ENCODE measurements around the gene TNFAIP8L3.
"Not testable (repeated sequence)": the region's sequence is repeated elsewhere in the genome, so short reads cannot be mapped to it uniquely, and the experiment has no call there.

The TNFAIP8L3 gene

DNA sequence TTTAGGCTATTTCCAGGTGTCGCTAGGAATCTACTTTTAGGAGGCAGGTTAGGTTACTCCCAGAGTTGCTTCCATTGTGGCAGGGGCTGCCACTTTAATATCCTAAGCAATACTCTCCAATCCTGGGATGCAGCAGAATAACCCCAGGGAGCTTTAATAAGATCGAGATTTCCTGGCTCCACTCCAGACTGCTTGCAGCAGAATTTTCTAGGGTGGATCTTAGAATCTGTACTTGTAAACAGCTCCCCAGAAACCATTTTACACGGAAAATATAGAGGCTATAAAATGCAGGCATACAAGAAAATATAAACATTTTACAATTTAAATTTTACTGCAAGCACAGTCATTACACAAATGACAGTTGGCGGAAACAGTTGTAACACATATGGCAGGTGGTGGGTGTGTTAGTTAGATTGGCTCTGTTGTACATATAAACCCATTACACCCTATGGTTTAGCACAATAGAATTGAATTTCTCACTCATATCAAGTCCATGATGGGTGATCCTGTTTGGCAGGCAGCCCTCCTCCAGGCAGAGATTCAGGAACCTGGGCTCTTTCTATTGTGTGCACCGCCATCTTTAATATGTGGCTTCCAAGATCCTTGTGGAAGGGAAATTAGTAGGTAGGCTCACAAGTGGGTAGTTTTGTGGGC, 35.0 kb upstream of the TNFAIP8L3 start:
- no peaks in the 10 kb centered on the region for H3K9me3 ChIP-seq (replicated peaks; ENCODE audit: insufficient read depth, low read length)
- H3F3A ChIP-seq (ENCODE audit: insufficient read depth, low read length) = no peaks in the 10 kb centered on the region
- H4K20me1 ChIP-seq (ENCODE audit: insufficient read depth, low read length) = no peaks in the 10 kb centered on the region
- H3K27ac ChIP-seq (ENCODE audit: low read length) = no peak overlapping the region
- 0 out of 2 replicates have a peak, but pooled peaks cover 4% of the 10 kb centered on the region for H3K4me1 ChIP-seq (ENCODE audit: low read length)
- no peaks in the 10 kb centered on the region for H3K27me3 ChIP-seq (replicated peaks; ENCODE audit: insufficient read depth, low read length)
- H3K36me3 ChIP-seq (replicated peaks; ENCODE audit: insufficient read depth, low read length) = no peaks in the 10 kb centered on the region
- no peak overlapping the region for H3K4me2 ChIP-seq (ENCODE audit: low read depth, low read length)
- H2AFZ ChIP-seq (ENCODE audit: low read length) = no peak overlapping the region
- no peaks in the 10 kb centered on the region for H3K9me2 ChIP-seq (replicated peaks; ENCODE audit: insufficient read depth, low read length)
- H3K79me2 ChIP-seq (ENCODE audit: low read length) = no peaks in the 10 kb centered on the region
- DNase-seq = no peak
- TF ChIP-seq EZH2 (optimal IDR thresholded peaks at IDR 0.05; ENCODE audit: low read depth, low read length) = no peak
- TF ChIP-seq, protein P1, sequence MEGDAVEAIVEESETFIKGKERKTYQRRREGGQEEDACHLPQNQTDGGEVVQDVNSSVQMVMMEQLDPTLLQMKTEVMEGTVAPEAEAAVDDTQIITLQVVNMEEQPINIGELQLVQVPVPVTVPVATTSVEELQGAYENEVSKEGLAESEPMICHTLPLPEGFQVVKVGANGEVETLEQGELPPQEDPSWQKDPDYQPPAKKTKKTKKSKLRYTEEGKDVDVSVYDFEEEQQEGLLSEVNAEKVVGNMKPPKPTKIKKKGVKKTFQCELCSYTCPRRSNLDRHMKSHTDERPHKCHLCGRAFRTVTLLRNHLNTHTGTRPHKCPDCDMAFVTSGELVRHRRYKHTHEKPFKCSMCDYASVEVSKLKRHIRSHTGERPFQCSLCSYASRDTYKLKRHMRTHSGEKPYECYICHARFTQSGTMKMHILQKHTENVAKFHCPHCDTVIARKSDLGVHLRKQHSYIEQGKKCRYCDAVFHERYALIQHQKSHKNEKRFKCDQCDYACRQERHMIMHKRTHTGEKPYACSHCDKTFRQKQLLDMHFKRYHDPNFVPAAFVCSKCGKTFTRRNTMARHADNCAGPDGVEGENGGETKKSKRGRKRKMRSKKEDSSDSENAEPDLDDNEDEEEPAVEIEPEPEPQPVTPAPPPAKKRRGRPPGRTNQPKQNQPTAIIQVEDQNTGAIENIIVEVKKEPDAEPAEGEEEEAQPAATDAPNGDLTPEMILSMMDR (IDR thresholded peaks at IDR 0.05; ENCODE audit: low read length) = no peak
- no peak for TF ChIP-seq EZH2phosphoT487 (IDR thresholded peaks at IDR 0.05; ENCODE audit: low read length)
- H3K4me3 ChIP-seq (ENCODE audit: low read length) = no peak overlapping the region
- H3K9ac ChIP-seq (ENCODE audit: low read length) = no peak overlapping the region

- Histone ChIP-seq H3K79me2 (ENCODE audit: low read length) (no peaks in the 10 kb centered on the region), H3K4me1 (ENCODE audit: low read length) (0 out of 2 replicates have a peak, but pooled peaks cover 4% of the 10 kb centered on the region), H3K9me3 (replicated peaks; ENCODE audit: insufficient read depth, low read length) (no peaks in the 10 kb centered on the region), H3K27me3 (replicated peaks; ENCODE audit: insufficient read depth, low read length) (no peaks in the 10 kb centered on the region), H3K9ac (ENCODE audit: low read length) (no peak overlapping the region), H2AFZ (ENCODE audit: low read length) (no peak overlapping the region), H4K20me1 (ENCODE audit: insufficient read depth, low read length) (no peaks in the 10 kb centered on the region), H3K27ac (ENCODE audit: low read length) (no peak overlapping the region), H3F3A (ENCODE audit: insufficient read depth, low read length) (no peaks in the 10 kb centered on the region), H3K4me3 (ENCODE audit: low read length) (no peak overlapping the region), H3K36me3 (replicated peaks; ENCODE audit: insufficient read depth, low read length) (no peaks in the 10 kb centered on the region), H3K9me2 (replicated peaks; ENCODE audit: insufficient read depth, low read length) (no peaks in the 10 kb centered on the region), H3K4me2 (ENCODE audit: low read depth, low read length) (no peak overlapping the region)
- DNase-seq = no peak
- TF ChIP-seq EZH2 (optimal IDR thresholded peaks at IDR 0.05; ENCODE audit: low read depth, low read length) = no peak
- no peak for TF ChIP-seq EZH2phosphoT487 (IDR thresholded peaks at IDR 0.05; ENCODE audit: low read length)
- TF ChIP-seq, protein P1 (IDR thresholded peaks at IDR 0.05; ENCODE audit: low read length) = no peak
Observed at GRCh38 chr15:51128701-51129100, 34.0 kb upstream of the TNFAIP8L3 start.

DNA sequence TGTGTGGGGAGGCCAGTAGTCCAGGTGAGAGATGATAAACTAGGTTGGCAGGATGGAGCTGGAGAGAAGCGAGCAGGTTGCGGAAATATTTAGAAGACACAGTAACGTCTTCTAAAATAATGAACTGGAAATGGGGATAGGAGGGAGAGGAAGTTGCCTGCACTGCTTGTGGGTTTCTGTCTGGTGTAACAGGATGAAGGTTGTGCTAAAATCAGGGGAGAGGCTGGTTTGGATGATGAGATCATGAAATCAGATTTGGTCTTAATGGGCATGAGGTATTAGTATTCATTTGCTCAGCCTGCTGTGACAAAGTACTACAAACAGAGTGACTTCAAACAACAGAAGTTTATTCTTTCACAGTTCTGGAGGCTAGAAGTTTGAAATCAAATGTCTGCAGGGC, 32.1 kb upstream of the TNFAIP8L3 start:
- TF ChIP-seq, protein P1 (IDR thresholded peaks at IDR 0.05; ENCODE audit: low read length) = no peak
- TF ChIP-seq EZH2phosphoT487 (IDR thresholded peaks at IDR 0.05; ENCODE audit: low read length) (no peak), EZH2 (optimal IDR thresholded peaks at IDR 0.05; ENCODE audit: low read depth, low read length) (no peak)
- Histone ChIP-seq H3K4me1 (ENCODE audit: low read length) (0 out of 2 replicates have a peak, but pooled peaks cover 4% of the 10 kb centered on the region), H4K20me1 (ENCODE audit: insufficient read depth, low read length) (no peaks in the 10 kb centered on the region), H3K27me3 (replicated peaks; ENCODE audit: insufficient read depth, low read length) (no peaks in the 10 kb centered on the region), H3K36me3 (replicated peaks; ENCODE audit: insufficient read depth, low read length) (no peaks in the 10 kb centered on the region), H3F3A (ENCODE audit: insufficient read depth, low read length) (no peaks in the 10 kb centered on the region), H3K9me2 (replicated peaks; ENCODE audit: insufficient read depth, low read length) (no peaks in the 10 kb centered on the region), H3K9ac (ENCODE audit: low read length) (no peak overlapping the region), H3K79me2 (ENCODE audit: low read length) (no peaks in the 10 kb centered on the region), H3K4me3 (ENCODE audit: low read length) (no peak overlapping the region), H3K27ac (ENCODE audit: low read length) (no peak overlapping the region), H3K9me3 (replicated peaks; ENCODE audit: insufficient read depth, low read length) (no peaks in the 10 kb centered on the region), H3K4me2 (ENCODE audit: low read depth, low read length) (no peak overlapping the region), H2AFZ (ENCODE audit: low read length) (no peak overlapping the region)
- DNase-seq = no peak

GRCh38 chr15:51123002-51123401, 28.3 kb upstream of the TNFAIP8L3 start:
- not testable (repeated sequence) for H2AFZ ChIP-seq (ENCODE audit: low read length)

More at GRCh38 chr15:51123002-51123401, 28.3 kb upstream of the TNFAIP8L3 start:
- not testable (repeated sequence) for H3K9ac ChIP-seq (ENCODE audit: low read length); H3K9me2 ChIP-seq (replicated peaks; ENCODE audit: insufficient read depth, low read length); H3K27me3 ChIP-seq (replicated peaks; ENCODE audit: insufficient read depth, low read length); H3K27ac ChIP-seq (ENCODE audit: low read length); H3K4me3 ChIP-seq (ENCODE audit: low read length); H3F3A ChIP-seq (ENCODE audit: insufficient read depth, low read length); H3K9me3 ChIP-seq (replicated peaks; ENCODE audit: insufficient read depth, low read length); H3K79me2 ChIP-seq (ENCODE audit: low read length); DNase-seq; H3K36me3 ChIP-seq (replicated peaks; ENCODE audit: insufficient read depth, low read length); H3K4me1 ChIP-seq (ENCODE audit: low read length); H3K4me2 ChIP-seq (ENCODE audit: low read depth, low read length); H4K20me1 ChIP-seq (ENCODE audit: insufficient read depth, low read length)

Measured in MM.1S (cell line).